WI38 (cell line): ENCODE data around the gene ANKRD66.
"Not testable (repeated sequence)": the region's sequence is repeated elsewhere in the genome, so short reads cannot be mapped to it uniquely, and the experiment has no call there.

Experiments
- H3K4me3 ChIP-seq: 2 replicates; pipeline ENCODE4 v1.5.1; 2011; ENCODE audit warnings: low read depth, mild to moderate bottlenecking, control low read depth, low read length
- CTCF ChIP-seq: IDR thresholded peaks from 2 replicates; pipeline ENCODE4 v1.5.1; 2012; ENCODE audit warnings: low read depth, mild to moderate bottlenecking, control low read depth, low read length

ANKRD66 gene

GRCh38 chr6:46772016-46772415, 25.3 kb downstream of the ANKRD66 start:
- TF ChIP-seq CTCF: no peak
- no peak overlapping the region for H3K4me3 ChIP-seq

GRCh38 chr6:46772762-46773161, 26.0 kb downstream of the ANKRD66 start:
- no peak overlapping the region for H3K4me3 ChIP-seq
- TF ChIP-seq CTCF: no peak

- no peak overlapping the region for H3K4me3 ChIP-seq
Observed at GRCh38 chr6:46773201-46773855, 26.6 kb downstream of the ANKRD66 start.

GRCh38 chr6:46774736-46775135, 28.0 kb downstream of the ANKRD66 start:
- not testable (repeated sequence) for H3K4me3 ChIP-seq

More at GRCh38 chr6:46773201-46773855, 26.6 kb downstream of the ANKRD66 start:
- TF ChIP-seq CTCF: no peak

- no peak for TF ChIP-seq CTCF
Observed at GRCh38 chr6:46776070-46776712, 29.5 kb downstream of the ANKRD66 start.

GRCh38 chr6:46777476-46778346, 31.0 kb downstream of the ANKRD66 start:
- no peak for TF ChIP-seq CTCF
- H3K4me3 ChIP-seq: no peak overlapping the region

More at GRCh38 chr6:46776070-46776712, 29.5 kb downstream of the ANKRD66 start:
- no peak overlapping the region for H3K4me3 ChIP-seq

GRCh38 chr6:46781478-46782378, 35.0 kb downstream of the ANKRD66 start:
- TF ChIP-seq CTCF: no peak
- no peak overlapping the region for H3K4me3 ChIP-seq
